ENCODE data around the gene KISS1.

GRCh38 chr1:204232526-204232925, 36.2 kb upstream of the KISS1 start:
- TF ChIP-seq CTCF (IDR thresholded peaks at IDR 0.05; ENCODE audit: low read length) (no peak), EZH2 (IDR thresholded peaks at IDR 0.05; ENCODE audit: borderline replicate concordance, low read length) (no peak)

Data from OCI-LY1 (cell line).